GM12878 (cell line): ENCODE measurements around the gene RRP1B. TPM values are rescaled to one million over a fixed set of nuclear protein-coding genes. Genes with fewer than 3 reads are reported as not detected.

ENCODE experiments used
- ATAC-seq: fragments of 200-7000 bp; cut with Tn5 transposase; 3 replicates; pipeline ENCODE4 v1.9.1; 2020; ENCODE audit warnings: mild to moderate bottlenecking, moderate library complexity
- BruUV-seq: library from RNA; stranded (reverse); fragments of 400-500 nt; replicated peaks from 2 replicates; lab custom pipeline; 2021; lab: Mats Ljungman, UMichigan
- CTCF ChIA-PET: fragments of 300-600 bp; sonication (Branson Sonifier 250); formaldehyde crosslinking; extraction: SDS; loops from one replicate; lab custom pipeline; 2021; ENCODE audit warnings: inconsistent platforms; lab: Yijun Ruan, JAX
- POLR2A ChIA-PET: fragments of 350-600 bp; formaldehyde crosslinking; extraction: SDS; loops from one replicate; lab custom pipeline; 2021; ENCODE audit warnings: inconsistent platforms; lab: Charles Lee
- RAD21 ChIA-PET: fragments of 300-600 bp; sonication (Branson Sonifier 250); formaldehyde crosslinking; loops from one replicate; lab custom pipeline; 2023; ENCODE audit warnings: antibody characterized with exemption; ENCODE audit not compliant: unreplicated experiment; lab: Charles Lee
- SMC1A ChIA-PET: fragments of 300-600 bp; sonication (Branson Sonifier 250); formaldehyde crosslinking; loops from one replicate; lab custom pipeline; 2023; ENCODE audit not compliant: unreplicated experiment, uncharacterized antibody; lab: Charles Lee
- DNase-seq: peaks from one replicate; pipeline ENCODE4 v3.0.0-alpha.2; 2011; ENCODE audit warnings: low read depth, low spot score
- FAIRE-seq: peaks from 3 replicates; lab custom pipeline; 2011; peaks lifted over from hg19 to GRCh38; lab: Jason Lieb, UNC
- H2AFZ ChIP-seq: 2 replicates; pipeline ENCODE4 v1.6.0; 2011; ENCODE audit warnings: low read depth, low read length, control low read depth; ENCODE audit not compliant: control insufficient read depth
- H3K27ac ChIP-seq: 2 replicates; pipeline ENCODE4 v1.5.1; 2011; ENCODE audit warnings: control low read depth; ENCODE audit not compliant: control insufficient read depth, insufficient read depth
- H3K27me3 ChIP-seq, 2 experiments: replicated peaks in 1 of 2; 2 replicates each; pipeline versions ENCODE4 v1.6.0 to v1.6.1; 2011; ENCODE audit warnings: low read length in 1 of 2; ENCODE audit not compliant: control insufficient read depth in 2 of 2, insufficient read depth in 2 of 2
- H3K36me3 ChIP-seq, 2 experiments: 2 replicates each; pipeline ENCODE4 v1.5.1; 2011; ENCODE audit warnings: low read length in 1 of 2; ENCODE audit not compliant: control insufficient read depth in 2 of 2, insufficient read depth in 2 of 2
- H3K4me1 ChIP-seq: 2 replicates; pipeline ENCODE4 v1.6.1; 2011; ENCODE audit warnings: mild to moderate bottlenecking, low read length, moderate library complexity, mixed read lengths; ENCODE audit not compliant: control insufficient read depth, insufficient read depth
- H3K4me2 ChIP-seq: 2 replicates; pipeline ENCODE4 v1.6.0; 2011; ENCODE audit warnings: control low read depth; ENCODE audit not compliant: control insufficient read depth, insufficient read depth
- H3K4me3 ChIP-seq: fragments of 200-600 bp; sonication (generic); 2 replicates; pipeline ENCODE4 v1.5.1; 2016
- H3K79me2 ChIP-seq: 2 replicates; pipeline ENCODE4 v1.6.0; 2011; ENCODE audit warnings: low read length; ENCODE audit not compliant: control insufficient read depth, insufficient read depth
- H3K9ac ChIP-seq: 2 replicates; pipeline ENCODE4 v1.8.0; 2011; ENCODE audit warnings: low read length, control low read depth, mixed read lengths; ENCODE audit not compliant: control insufficient read depth, insufficient read depth
- H3K9me3 ChIP-seq: replicated peaks from 3 replicates; pipeline ENCODE4 v1.5.1; 2011; ENCODE audit warnings: mild to moderate bottlenecking, low read length; ENCODE audit not compliant: control insufficient read depth, insufficient read depth
- H4K20me1 ChIP-seq: 2 replicates; pipeline ENCODE4 v1.6.0; 2011; ENCODE audit not compliant: control insufficient read depth, insufficient read depth
- CEBPB ChIP-seq, 2 experiments: fragments of 150-350 bp in 1 of 2; IDR thresholded peaks; 2 replicates each; pipeline ENCODE4 v1.6.1; 2012 to 2014; ENCODE audit warnings: low read depth in 2 of 2, low read length in 2 of 2, borderline replicate concordance in 1 of 2, inconsistent platforms in 1 of 2
- HDAC2 ChIP-seq: fragments of 200-600 bp; sonication (generic); IDR thresholded peaks from 2 replicates; pipeline ENCODE4 v1.6.1; 2017
- NFYB ChIP-seq: IDR thresholded peaks from 2 replicates; pipeline ENCODE4 v1.6.1; 2011; ENCODE audit warnings: low read depth, mild to moderate bottlenecking, low read length, improper control_type of control experiment, moderate library complexity; ENCODE audit not compliant: insufficient read depth
- ZNF274 ChIP-seq: IDR thresholded peaks from one replicate; pipeline ENCODE4 v1.8.0; 2011; ENCODE audit not compliant: insufficient read length, insufficient read depth
- WGBS: methylation state at CpG from one replicate; pipeline ENCODE4 v1.1.6; 2016; ENCODE audit warnings: low lambda C conversion rate; ENCODE audit not compliant: insufficient replicate concordance, insufficient coverage; ENCODE audit errors: missing lambda C conversion rate; 5-methylcytosine and 5-hydroxymethylcytosine counted together
- in situ Hi-C: fragments of 300-500 bp; cut with MboI; formaldehyde crosslinking; loops from 9 replicates; pipeline ENCODE4 v1.14.3; 2018; ENCODE audit warnings: mixed read lengths
- intact Hi-C: fragments of 100-400 bp; cut with micrococcal nuclease; formaldehyde crosslinking; loops from one replicate; pipeline ENCODE4 v1.14.2; 2022; ENCODE audit not compliant: unreplicated experiment
- polyA plus RNA-seq, 11 experiments: library from polyadenylated mRNA; depleted of rRNA in 4 of 11; unstranded in 6 of 11; stranded (reverse) in 5 of 11; fragments of >200 nt; fragmentation: Nextera tagmentation in 4 of 11; fragmentation: Illumina TruSeq in 1 of 11; extraction: Ambion mirVana in 4 of 11; extraction: Trizol in 1 of 11; gene quantifications; 1 replicate in 1 of 11; 2 replicates in 10 of 11; pipeline versions ENCODE4 v1.2.1 to v1.2.3, GENCODE V29; 2011 to 2016; ENCODE audit warnings: inconsistent platforms in 2 of 11, missing spikeins in 2 of 11, low read depth in 1 of 11
- total RNA-seq, 4 experiments: library from RNA; depleted of rRNA in 3 of 4; stranded (reverse); fragments of >200 nt in 3 of 4; fragmentation: Illumina TruSeq in 1 of 4; extraction: Trizol in 1 of 4; gene quantifications; 2 replicates each; pipeline versions ENCODE4 v1.2.1 to v1.2.3, GENCODE V29; 2013 to 2021
- TF ChIP-seq, protein P1 (sequence below): fragments of 450-650 bp; IDR thresholded peaks from 2 replicates; pipeline ENCODE4 v1.6.1; 2017; ENCODE audit warnings: borderline replicate concordance

The RRP1B gene
- total and polyA plus RNA-seq, 10 of the 15 experiments (the other 5 are each of a cell fraction or from before 2014, with no cell fraction given): 8.1 to 57.4 (median 38.1) TPM

DNA sequence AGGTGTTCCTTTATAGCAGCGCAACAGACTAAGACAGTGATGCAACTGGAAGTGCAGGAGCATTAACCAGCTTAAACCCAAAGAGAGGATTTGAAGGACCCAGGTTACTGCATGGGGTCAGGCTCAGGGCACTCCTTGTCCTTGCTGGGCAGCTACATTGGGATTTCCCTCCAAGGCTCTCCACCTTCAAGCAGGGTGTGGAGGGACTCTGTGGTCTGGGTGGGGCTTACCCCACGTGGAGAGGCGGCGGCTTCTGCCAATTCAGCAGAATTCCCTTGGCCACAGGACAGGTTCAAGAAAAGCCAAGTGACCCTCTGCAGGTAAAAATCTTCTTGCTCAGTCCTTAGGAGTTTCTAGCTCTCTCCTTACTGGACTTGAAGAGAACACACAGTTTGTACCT lies 6.5 kb downstream of the RRP1B start:
- H3K27me3 ChIP-seq: no peaks in the 10 kb centered on the region
- H4K20me1 ChIP-seq: no peaks in the 10 kb centered on the region; the same call in 1 of the 2 replicates
- in situ Hi-C loops (no loop called here), intact Hi-C loops (loop anchor here (5.0 kb wide), 2 partner anchors 51 to 256 kb away; partner anchors contain the start of gene PDXK)
- ChIA-PET SMC1A (interaction anchor here (1.5 kb wide), 1 partner anchor 9 kb away, joined by 5 read pairs; no protein-coding TSS in a partner anchor), POLR2A (interaction anchor here (0.6 kb wide), 1 partner anchor 41 kb away, joined by 3 read pairs; no protein-coding TSS in a partner anchor), RAD21 (no interaction called here), CTCF (no interaction called here)
- H2AFZ ChIP-seq: no peak overlapping the region
- 0 out of 2 replicates have a peak overlapping the region, but pooled peaks have one; percentile 8 for H3K4me2 ChIP-seq
- H3K79me2 ChIP-seq: peaks cover 61% of the 10 kb centered on the region
- no peak overlapping the region for H3K27ac ChIP-seq
- H3K36me3 ChIP-seq: peaks cover 5 to 23% of the 10 kb centered on the region in 2 experiments; a peak in 3 of 4 replicates
- no peak for ATAC-seq
- H3K4me3 ChIP-seq: no peak overlapping the region
- 96% methylated on average over 4 of the region's 4 CpGs for WGBS
- H3K9me3 ChIP-seq: peaks cover 1% of the 10 kb centered on the region; the same call in 1 of the 3 replicates
- H3K9ac ChIP-seq: no peak overlapping the region
- FAIRE-seq: no peak
- BruUV-seq: no TSS peak
- peaks cover 28% of the 10 kb centered on the region for H3K4me1 ChIP-seq
- no peak for DNase-seq
- no peak for TF ChIP-seq CEBPB (IDR thresholded peaks at IDR 0.05; ENCODE audit: borderline replicate concordance in 1 of 2, low read depth in 2 of 2, low read length in 2 of 2)
- TF ChIP-seq ZNF274: no peak
- TF ChIP-seq HDAC2: no peak
- TF ChIP-seq, protein P1, sequence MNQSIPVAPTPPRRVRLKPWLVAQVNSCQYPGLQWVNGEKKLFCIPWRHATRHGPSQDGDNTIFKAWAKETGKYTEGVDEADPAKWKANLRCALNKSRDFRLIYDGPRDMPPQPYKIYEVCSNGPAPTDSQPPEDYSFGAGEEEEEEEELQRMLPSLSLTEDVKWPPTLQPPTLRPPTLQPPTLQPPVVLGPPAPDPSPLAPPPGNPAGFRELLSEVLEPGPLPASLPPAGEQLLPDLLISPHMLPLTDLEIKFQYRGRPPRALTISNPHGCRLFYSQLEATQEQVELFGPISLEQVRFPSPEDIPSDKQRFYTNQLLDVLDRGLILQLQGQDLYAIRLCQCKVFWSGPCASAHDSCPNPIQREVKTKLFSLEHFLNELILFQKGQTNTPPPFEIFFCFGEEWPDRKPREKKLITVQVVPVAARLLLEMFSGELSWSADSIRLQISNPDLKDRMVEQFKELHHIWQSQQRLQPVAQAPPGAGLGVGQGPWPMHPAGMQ: no peak
- TF ChIP-seq NFYB: no peak
